GM12878 (cell line): ENCODE results near the gene SERPINF2. TPM values are rescaled to one million over a fixed set of nuclear protein-coding genes. Genes with fewer than 3 reads are reported as not detected.

ENCODE experiments used
- ATAC-seq: fragments of 200-7000 bp; cut with Tn5 transposase; 3 replicates; pipeline ENCODE4 v1.9.1; 2020; ENCODE audit warnings: mild to moderate bottlenecking, moderate library complexity
- BruUV-seq: library from RNA; stranded (reverse); fragments of 400-500 nt; replicated peaks from 2 replicates; lab custom pipeline; 2021; lab: Mats Ljungman, UMichigan
- CTCF ChIA-PET: fragments of 300-600 bp; sonication (Branson Sonifier 250); formaldehyde crosslinking; extraction: SDS; loops from one replicate; lab custom pipeline; 2021; ENCODE audit warnings: inconsistent platforms; lab: Yijun Ruan, JAX
- POLR2A ChIA-PET: fragments of 350-600 bp; formaldehyde crosslinking; extraction: SDS; loops from one replicate; lab custom pipeline; 2021; ENCODE audit warnings: inconsistent platforms; lab: Charles Lee
- RAD21 ChIA-PET: fragments of 300-600 bp; sonication (Branson Sonifier 250); formaldehyde crosslinking; loops from one replicate; lab custom pipeline; 2023; ENCODE audit warnings: antibody characterized with exemption; ENCODE audit not compliant: unreplicated experiment; lab: Charles Lee
- SMC1A ChIA-PET: fragments of 300-600 bp; sonication (Branson Sonifier 250); formaldehyde crosslinking; loops from one replicate; lab custom pipeline; 2023; ENCODE audit not compliant: unreplicated experiment, uncharacterized antibody; lab: Charles Lee
- DNase-seq: peaks from one replicate; pipeline ENCODE4 v3.0.0-alpha.2; 2011; ENCODE audit warnings: low read depth, low spot score
- FAIRE-seq: peaks from 3 replicates; lab custom pipeline; 2011; peaks lifted over from hg19 to GRCh38; lab: Jason Lieb, UNC
- H2AFZ ChIP-seq: 2 replicates; pipeline ENCODE4 v1.6.0; 2011; ENCODE audit warnings: low read depth, low read length, control low read depth; ENCODE audit not compliant: control insufficient read depth
- H3K27ac ChIP-seq: 2 replicates; pipeline ENCODE4 v1.5.1; 2011; ENCODE audit warnings: control low read depth; ENCODE audit not compliant: control insufficient read depth, insufficient read depth
- H3K27me3 ChIP-seq, 2 experiments: replicated peaks in 1 of 2; 2 replicates each; pipeline versions ENCODE4 v1.6.0 to v1.6.1; 2011; ENCODE audit warnings: low read length in 1 of 2; ENCODE audit not compliant: control insufficient read depth in 2 of 2, insufficient read depth in 2 of 2
- H3K36me3 ChIP-seq, 2 experiments: 2 replicates each; pipeline ENCODE4 v1.5.1; 2011; ENCODE audit warnings: low read length in 1 of 2; ENCODE audit not compliant: control insufficient read depth in 2 of 2, insufficient read depth in 2 of 2
- H3K4me1 ChIP-seq: 2 replicates; pipeline ENCODE4 v1.6.1; 2011; ENCODE audit warnings: mild to moderate bottlenecking, low read length, moderate library complexity, mixed read lengths; ENCODE audit not compliant: control insufficient read depth, insufficient read depth
- H3K4me2 ChIP-seq: 2 replicates; pipeline ENCODE4 v1.6.0; 2011; ENCODE audit warnings: control low read depth; ENCODE audit not compliant: control insufficient read depth, insufficient read depth
- H3K4me3 ChIP-seq: fragments of 200-600 bp; sonication (generic); 2 replicates; pipeline ENCODE4 v1.5.1; 2016
- H3K79me2 ChIP-seq: 2 replicates; pipeline ENCODE4 v1.6.0; 2011; ENCODE audit warnings: low read length; ENCODE audit not compliant: control insufficient read depth, insufficient read depth
- H3K9ac ChIP-seq: 2 replicates; pipeline ENCODE4 v1.8.0; 2011; ENCODE audit warnings: low read length, control low read depth, mixed read lengths; ENCODE audit not compliant: control insufficient read depth, insufficient read depth
- H3K9me3 ChIP-seq: replicated peaks from 3 replicates; pipeline ENCODE4 v1.5.1; 2011; ENCODE audit warnings: mild to moderate bottlenecking, low read length; ENCODE audit not compliant: control insufficient read depth, insufficient read depth
- H4K20me1 ChIP-seq: 2 replicates; pipeline ENCODE4 v1.6.0; 2011; ENCODE audit not compliant: control insufficient read depth, insufficient read depth
- BACH1 ChIP-seq: fragments of 450-650 bp; IDR thresholded peaks from 2 replicates; pipeline ENCODE4 v1.6.1; 2017; ENCODE audit warnings: mild to moderate bottlenecking, borderline replicate concordance
- CHD1 ChIP-seq: IDR thresholded peaks from 2 replicates; pipeline ENCODE4 v1.6.1; 2012; ENCODE audit warnings: low read depth, low read length, improper control_type of control experiment
- LARP7 ChIP-seq: fragments of 450-650 bp; IDR thresholded peaks from 2 replicates; pipeline ENCODE4 v1.6.1; 2017; ENCODE audit warnings: mild to moderate bottlenecking
- NRF1 ChIP-seq: conservative IDR thresholded peaks from 2 replicates; pipeline ENCODE4 v1.6.1; 2011; ENCODE audit warnings: mild to moderate bottlenecking, low read depth, low read length, improper control_type of control experiment
- POLR2A ChIP-seq: IDR thresholded peaks from 2 replicates; pipeline ENCODE4 v1.6.1; 2011; ENCODE audit warnings: low read depth, mild to moderate bottlenecking, low read length
- RAD21 ChIP-seq: IDR thresholded peaks from 2 replicates; pipeline ENCODE4 v1.6.1; 2011; ENCODE audit warnings: mild to moderate bottlenecking, low read depth, low read length, moderate library complexity; ENCODE audit not compliant: insufficient read depth
- RELA ChIP-seq: fragments of 450-650 bp; IDR thresholded peaks from 2 replicates; pipeline ENCODE4 v1.8.0; 2014; ENCODE audit warnings: borderline replicate concordance; ENCODE audit not compliant: partially characterized antibody
- SREBF2 ChIP-seq: IDR thresholded peaks from 2 replicates; pipeline ENCODE4 v1.6.1; 2012; ENCODE audit warnings: mild to moderate bottlenecking, low read length
- ZNF217 ChIP-seq: fragments of 450-650 bp; IDR thresholded peaks from 2 replicates; pipeline ENCODE4 v1.6.1; 2017; ENCODE audit warnings: antibody characterized with exemption, mild to moderate bottlenecking
- WGBS: methylation state at CpG from one replicate; pipeline ENCODE4 v1.1.6; 2016; ENCODE audit warnings: low lambda C conversion rate; ENCODE audit not compliant: insufficient replicate concordance, insufficient coverage; ENCODE audit errors: missing lambda C conversion rate; 5-methylcytosine and 5-hydroxymethylcytosine counted together
- in situ Hi-C: fragments of 300-500 bp; cut with MboI; formaldehyde crosslinking; loops from 9 replicates; pipeline ENCODE4 v1.14.3; 2018; ENCODE audit warnings: mixed read lengths
- intact Hi-C: fragments of 100-400 bp; cut with micrococcal nuclease; formaldehyde crosslinking; loops from one replicate; pipeline ENCODE4 v1.14.2; 2022; ENCODE audit not compliant: unreplicated experiment
- polyA plus RNA-seq, 11 experiments: library from polyadenylated mRNA; depleted of rRNA in 4 of 11; unstranded in 6 of 11; stranded (reverse) in 5 of 11; fragments of >200 nt; fragmentation: Nextera tagmentation in 4 of 11; fragmentation: Illumina TruSeq in 1 of 11; extraction: Ambion mirVana in 4 of 11; extraction: Trizol in 1 of 11; gene quantifications; 1 replicate in 1 of 11; 2 replicates in 10 of 11; pipeline versions ENCODE4 v1.2.1 to v1.2.3, GENCODE V29; 2011 to 2016; ENCODE audit warnings: inconsistent platforms in 2 of 11, missing spikeins in 2 of 11, low read depth in 1 of 11
- total RNA-seq, 4 experiments: library from RNA; depleted of rRNA in 3 of 4; stranded (reverse); fragments of >200 nt in 3 of 4; fragmentation: Illumina TruSeq in 1 of 4; extraction: Trizol in 1 of 4; gene quantifications; 2 replicates each; pipeline versions ENCODE4 v1.2.1 to v1.2.3, GENCODE V29; 2013 to 2021

SERPINF2 gene
- total and polyA plus RNA-seq, 10 of the 15 experiments (the other 5 are each of a cell fraction or from before 2014, with no cell fraction given), result 0.04 to 0.21 (median 0.12) TPM; not detected in 6

DNA sequence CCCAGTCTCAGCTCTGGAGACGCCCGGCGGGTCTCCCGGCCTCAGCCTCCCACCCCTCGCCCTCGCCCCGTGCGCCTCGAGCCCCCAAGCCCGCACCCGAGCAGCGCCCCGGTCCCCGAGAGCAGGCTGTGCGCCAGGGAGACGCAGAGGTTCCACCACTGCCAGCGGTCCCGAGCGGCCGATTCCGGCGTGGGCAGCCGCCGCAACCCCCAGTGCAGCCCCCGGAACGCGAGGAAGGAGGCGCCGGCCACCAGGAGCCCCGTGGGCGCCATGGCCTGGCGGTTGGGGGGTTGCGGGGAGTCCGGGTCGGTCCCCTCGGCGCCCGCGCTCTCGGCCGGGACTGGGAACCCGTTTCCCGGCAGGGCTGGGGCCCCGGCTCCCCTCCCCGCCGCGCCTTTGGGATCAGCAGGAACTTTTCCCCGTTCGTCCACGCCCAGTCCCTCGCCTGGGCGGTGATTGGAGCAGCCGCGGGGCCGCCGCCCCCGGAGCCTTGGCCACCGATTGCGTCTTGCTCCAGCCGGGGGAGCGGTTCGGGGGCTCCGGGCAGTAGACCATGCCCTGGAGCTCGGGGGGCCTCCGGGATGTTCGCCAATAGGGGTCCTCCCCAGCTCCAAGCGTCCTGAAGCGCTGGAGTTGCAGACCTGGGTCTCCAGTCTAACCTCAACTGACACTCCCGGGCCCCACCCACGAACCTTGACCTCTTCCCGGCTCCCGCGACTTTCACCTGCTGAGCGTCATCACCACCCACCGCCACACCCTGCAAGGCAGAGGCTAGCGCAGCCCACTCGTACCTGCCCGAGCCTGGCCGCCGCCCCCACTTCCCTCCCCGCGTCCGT is 32.5 kb upstream of the SERPINF2 start, which contains the start of gene TLCD2 (continued):
- TF ChIP-seq SREBF2, result no peak
- TF ChIP-seq CHD1, result no peak
- no peak for TF ChIP-seq RELA
- no peak for TF ChIP-seq RAD21
- peak; percentile 20; the same call in 1 of the 2 replicates for TF ChIP-seq BACH1
- TF ChIP-seq NRF1, result no peak
- no peak for TF ChIP-seq LARP7
- TF ChIP-seq, all 136 proteins: peak for 5

DNA sequence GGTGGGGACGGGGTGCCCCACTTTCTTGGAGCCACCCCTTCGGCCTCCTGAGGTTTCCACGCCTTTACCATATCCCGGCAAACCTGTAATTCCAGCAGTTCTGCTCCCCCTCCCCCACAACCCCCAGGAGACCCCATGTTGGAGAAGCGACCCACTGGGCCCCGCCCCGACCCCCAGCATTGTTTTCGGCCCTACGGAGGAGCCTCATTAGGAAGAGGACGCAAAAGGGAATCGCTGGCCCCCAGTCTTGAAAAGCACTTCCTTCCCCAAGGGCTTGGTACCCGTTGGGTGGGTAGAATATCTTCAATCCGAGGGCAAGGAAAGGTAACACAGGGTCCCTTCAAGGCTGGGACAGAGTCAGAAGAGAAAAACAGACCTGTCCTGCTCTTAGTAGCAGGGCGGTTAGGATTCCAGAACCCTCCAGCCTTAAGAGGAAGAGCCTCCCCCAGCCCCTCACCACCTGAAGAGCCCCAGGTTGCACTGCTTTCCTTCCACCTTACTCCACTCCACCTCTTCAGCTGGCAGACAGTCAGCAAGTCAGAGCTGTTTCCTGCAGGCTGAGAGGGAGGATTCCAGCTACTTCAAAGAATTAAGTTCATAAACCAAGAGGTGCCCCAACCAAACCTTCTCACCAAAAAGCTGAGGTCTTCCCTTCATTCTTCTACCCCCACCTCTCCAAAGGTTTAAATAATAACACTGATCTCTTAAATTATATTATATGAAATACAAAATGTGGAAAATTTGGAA is 31.7 kb upstream of the SERPINF2 start:
- WGBS, result 60% methylated on average over 11 of the region's 14 CpGs
- in situ Hi-C loops (no loop called here), intact Hi-C loops (no loop called here)
- Histone ChIP-seq H3K4me3 (peak overlapping the region; percentile 63; the same call in 1 of the 2 replicates), H4K20me1 (no peaks in the 10 kb centered on the region), H2AFZ (no peak overlapping the region), H3K4me2 (peak overlapping the region; percentile 82), H3K9me3 (no peaks in the 10 kb centered on the region), H3K36me3 (peaks cover 0 to 7% of the 10 kb centered on the region in 2 experiments; a peak in 2 of 4 replicates), H3K4me1 (peaks cover 9% of the 10 kb centered on the region), H3K79me2 (no peaks in the 10 kb centered on the region), H3K9ac (no peak overlapping the region), H3K27ac (no peak overlapping the region), H3K27me3 (peaks cover 0 to 5% of the 10 kb centered on the region in 2 experiments; a peak in 2 of 4 replicates)
- ChIA-PET SMC1A (no interaction called here), POLR2A (no interaction called here), CTCF (no interaction called here), RAD21 (no interaction called here)
- TF ChIP-seq CHD1, result no peak
- peak; percentile 5; the same call in 1 of the 2 replicates for TF ChIP-seq POLR2A
- no peak for TF ChIP-seq ZNF217
- ATAC-seq, result no peak
- BruUV-seq, result no TSS peak
- no peak for FAIRE-seq
- no peak for DNase-seq
